Smooth muscle cell (in vitro differentiated cells): ENCODE data around the gene HSF4. TPM values are rescaled to one million over a fixed set of nuclear protein-coding genes. Genes with fewer than 3 reads are reported as not detected.

Experiments used
- DNase-seq: peaks from one replicate; lab custom pipeline; 2025; ENCODE audit not compliant: unreplicated experiment; lab: John Stamatoyannopoulos, UW
- H2AFZ ChIP-seq: fragments of 200-600 bp; sonication (generic); 2 replicates; pipeline ENCODE4 v1.6.0; 2016; ENCODE audit warnings: antibody characterized with exemption, low read depth, mild to moderate bottlenecking
- H3F3A ChIP-seq: fragments of 200-600 bp; sonication (generic); 2 replicates; pipeline ENCODE4 v1.6.0; 2017; ENCODE audit warnings: antibody characterized with exemption, low read depth
- H3K27ac ChIP-seq: fragments of 200-600 bp; sonication (generic); 2 replicates; pipeline ENCODE4 v1.5.1; 2016; ENCODE audit warnings: low read depth, mild to moderate bottlenecking
- H3K27me3 ChIP-seq: fragments of 200-600 bp; sonication (generic); 2 replicates; pipeline ENCODE4 v1.6.1; 2016; ENCODE audit warnings: low read depth, mild to moderate bottlenecking
- H3K36me3 ChIP-seq: fragments of 200-600 bp; sonication (generic); 2 replicates; pipeline ENCODE4 v1.5.1; 2016; ENCODE audit warnings: low read depth
- H3K4me1 ChIP-seq: fragments of 200-600 bp; sonication (generic); 2 replicates; pipeline ENCODE4 v1.5.1; 2016; ENCODE audit warnings: low read depth
- H3K4me2 ChIP-seq: fragments of 200-600 bp; sonication (generic); 2 replicates; pipeline ENCODE4 v1.6.0; 2016; ENCODE audit warnings: mild to moderate bottlenecking
- H3K4me3 ChIP-seq: fragments of 200-600 bp; sonication (generic); 2 replicates; pipeline ENCODE4 v1.5.1; 2016; ENCODE audit warnings: mild to moderate bottlenecking
- H3K79me2 ChIP-seq: fragments of 200-600 bp; sonication (generic); 2 replicates; pipeline ENCODE4 v1.6.0; 2016; ENCODE audit warnings: low read depth, mild to moderate bottlenecking
- H3K9ac ChIP-seq: fragments of 200-600 bp; sonication (generic); 2 replicates; pipeline ENCODE4 v1.6.0; 2016; ENCODE audit warnings: low read depth
- H3K9me3 ChIP-seq: fragments of 200-600 bp; sonication (generic); replicated peaks from 2 replicates; pipeline ENCODE4 v1.5.1; 2016; ENCODE audit warnings: low read depth
- H4K20me1 ChIP-seq: fragments of 200-600 bp; sonication (generic); 2 replicates; pipeline ENCODE4 v1.6.0; 2016; ENCODE audit warnings: low read depth
- WGBS: methylation state at CpG from one replicate; pipeline ENCODE4 v1.1.7; 2016; ENCODE audit warnings: low lambda C conversion rate; 5-methylcytosine and 5-hydroxymethylcytosine counted together
- polyA plus RNA-seq: library from polyadenylated mRNA; unstranded; fragments of >200 nt; fragmentation: Nextera tagmentation; extraction: Ambion mirVana; gene quantifications from 2 replicates; pipeline ENCODE4 v1.2.1, GENCODE V29; 2016
- total RNA-seq: library from RNA; depleted of rRNA; stranded (reverse); fragments of >200 nt; gene quantifications from 2 replicates; pipeline ENCODE4 v1.2.3, GENCODE V29; 2014
- TF ChIP-seq, protein P1 (sequence below): fragments of 200-600 bp; sonication (generic); IDR thresholded peaks from 2 replicates; pipeline ENCODE4 v1.5.1; 2017; ENCODE audit warnings: borderline replicate concordance, mild to moderate bottlenecking, antibody characterized with exemption; ENCODE audit not compliant: insufficient read depth, poor library complexity, severe bottlenecking

The HSF4 gene
- total and polyA plus RNA-seq, 2 experiments from 2014 or later: 2.9 to 6.1 TPM

DNA sequence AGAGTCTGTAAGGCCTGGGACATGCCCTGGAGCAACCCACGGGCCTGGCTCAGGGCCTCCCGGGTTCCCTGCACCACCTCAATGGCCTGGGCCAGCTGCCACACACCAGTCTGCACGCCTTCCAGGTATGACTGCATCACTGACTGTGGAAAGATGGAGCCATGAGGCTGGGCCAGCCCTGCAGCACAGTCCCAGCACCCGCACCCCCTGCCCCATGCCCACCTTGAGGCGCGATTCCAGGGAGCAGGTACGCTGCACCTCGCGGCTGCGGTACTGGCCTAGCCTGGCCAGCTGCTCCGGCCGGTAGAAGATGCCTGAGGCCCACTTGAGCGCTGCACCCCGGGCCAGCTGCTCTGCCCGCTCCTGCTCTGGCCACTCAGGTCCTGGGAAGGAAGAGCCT is 24.3 kb downstream of the HSF4 start:
- Histone ChIP-seq H3K4me3 (no peak overlapping the region), H3F3A (no peaks in the 10 kb centered on the region), H3K9ac (no peak overlapping the region), H3K79me2 (peaks cover 21% of the 10 kb centered on the region), H4K20me1 (peaks cover 22% of the 10 kb centered on the region), H3K9me3 (no peaks in the 10 kb centered on the region), H3K27ac (no peak overlapping the region), H3K4me2 (no peak overlapping the region), H3K27me3 (no peaks in the 10 kb centered on the region), H2AFZ (no peak overlapping the region), H3K36me3 (no peaks in the 10 kb centered on the region), H3K4me1 (peaks cover 26% of the 10 kb centered on the region)
- TF ChIP-seq, protein P1, sequence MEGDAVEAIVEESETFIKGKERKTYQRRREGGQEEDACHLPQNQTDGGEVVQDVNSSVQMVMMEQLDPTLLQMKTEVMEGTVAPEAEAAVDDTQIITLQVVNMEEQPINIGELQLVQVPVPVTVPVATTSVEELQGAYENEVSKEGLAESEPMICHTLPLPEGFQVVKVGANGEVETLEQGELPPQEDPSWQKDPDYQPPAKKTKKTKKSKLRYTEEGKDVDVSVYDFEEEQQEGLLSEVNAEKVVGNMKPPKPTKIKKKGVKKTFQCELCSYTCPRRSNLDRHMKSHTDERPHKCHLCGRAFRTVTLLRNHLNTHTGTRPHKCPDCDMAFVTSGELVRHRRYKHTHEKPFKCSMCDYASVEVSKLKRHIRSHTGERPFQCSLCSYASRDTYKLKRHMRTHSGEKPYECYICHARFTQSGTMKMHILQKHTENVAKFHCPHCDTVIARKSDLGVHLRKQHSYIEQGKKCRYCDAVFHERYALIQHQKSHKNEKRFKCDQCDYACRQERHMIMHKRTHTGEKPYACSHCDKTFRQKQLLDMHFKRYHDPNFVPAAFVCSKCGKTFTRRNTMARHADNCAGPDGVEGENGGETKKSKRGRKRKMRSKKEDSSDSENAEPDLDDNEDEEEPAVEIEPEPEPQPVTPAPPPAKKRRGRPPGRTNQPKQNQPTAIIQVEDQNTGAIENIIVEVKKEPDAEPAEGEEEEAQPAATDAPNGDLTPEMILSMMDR: no peak
- DNase-seq: no peak
- 97% methylated on average over 15 of the region's 15 CpGs for WGBS

DNA sequence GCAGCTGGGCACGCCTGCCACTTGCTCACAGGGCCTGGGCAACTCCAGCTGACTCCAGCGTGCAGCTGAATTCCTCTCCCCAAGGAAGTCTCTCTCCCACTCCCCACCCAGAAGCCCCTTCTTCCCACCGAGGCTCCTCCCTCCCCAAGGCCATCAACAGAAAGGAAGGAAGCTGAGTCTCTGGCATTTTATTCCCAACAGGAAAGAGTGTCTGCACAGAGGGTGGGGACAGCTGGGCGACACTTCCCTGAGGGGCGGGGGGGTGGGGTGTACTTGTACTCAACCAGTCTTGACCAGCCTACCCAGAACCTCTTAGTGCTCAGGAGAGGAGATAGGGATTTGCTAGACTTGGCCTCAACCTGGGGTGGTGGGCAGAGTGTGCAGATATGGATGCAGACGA is 25.5 kb downstream of the HSF4 start, which contains the start of gene EXOC3L1:
Gene EXOC3L1, minus strand, starts transcription at position 96 of the 400 bp plus-strand sequence. CDS start 460 bp downstream, outside the sequence.
- Histone ChIP-seq H2AFZ (no peak within 1 kb of the TSS), H3F3A (no peaks in the 10 kb centered on the region), H3K27ac (no peak within 1 kb of the TSS), H3K4me3 (no peak within 1 kb of the TSS), H3K27me3 (no peaks in the 10 kb centered on the region), H3K4me2 (no peak within 1 kb of the TSS), H3K9ac (no peak within 1 kb of the TSS), H3K36me3 (no peaks in the 10 kb centered on the region), H3K9me3 (no peaks in the 10 kb centered on the region), H3K79me2 (peaks cover 27% of the 10 kb centered on the region), H4K20me1 (peaks cover 19% of the 10 kb centered on the region), H3K4me1 (peaks cover 18% of the 10 kb centered on the region)
- 52% methylated on average over 4 of the region's 6 CpGs for WGBS
- no peak for DNase-seq
- TF ChIP-seq, protein P1: no peak

DNA sequence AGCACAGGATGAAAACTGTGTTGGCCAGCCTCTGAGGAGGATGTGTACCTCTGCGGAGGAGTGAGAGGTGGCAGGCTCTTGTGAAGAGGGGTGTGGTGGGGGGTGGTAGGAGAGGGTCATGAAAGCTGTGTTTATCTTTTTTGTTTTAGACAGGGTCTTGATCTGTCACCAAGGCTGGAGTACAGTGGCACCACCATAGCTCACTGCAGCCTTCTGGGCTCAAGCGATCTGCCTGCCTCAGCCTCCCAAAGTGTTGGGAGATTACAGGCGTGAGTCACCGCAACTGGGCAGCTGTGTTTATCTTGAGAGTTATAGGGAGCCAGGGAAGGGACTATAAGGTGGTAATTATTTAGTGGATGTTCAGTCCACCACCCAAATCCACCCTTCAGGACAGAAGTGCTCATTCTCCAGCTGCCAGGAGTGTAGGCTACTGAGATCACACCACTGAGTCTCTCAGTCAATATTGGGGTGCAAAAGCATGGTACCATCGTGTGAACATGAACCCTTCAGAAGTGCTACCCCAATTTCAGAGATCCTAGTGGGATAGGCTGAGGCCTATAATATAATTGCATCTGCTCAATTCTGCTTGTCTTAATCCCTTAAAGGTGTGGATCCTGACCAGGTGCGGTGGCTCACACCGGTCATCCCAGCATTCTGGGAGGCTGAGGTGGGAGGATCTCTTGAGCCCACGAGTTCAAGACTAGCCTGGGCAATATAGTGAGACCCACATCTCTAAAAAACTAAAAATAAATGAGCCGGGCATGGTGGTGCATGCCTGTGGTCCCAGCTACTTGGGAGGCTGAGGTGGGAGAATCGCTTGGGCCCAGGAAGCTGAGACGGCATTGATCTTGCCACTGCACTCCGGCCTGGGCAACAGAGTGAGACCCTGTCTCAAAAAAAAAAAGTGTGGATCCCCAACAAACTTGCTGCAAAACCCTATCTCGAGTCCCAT is 26.2 kb downstream of the HSF4 start:
- Histone ChIP-seq H3K79me2 (peaks cover 27% of the 10 kb centered on the region), H3K9me3 (no peaks in the 10 kb centered on the region), H3K4me2 (no peak overlapping the region), H3K36me3 (no peaks in the 10 kb centered on the region), H4K20me1 (peaks cover 18% of the 10 kb centered on the region), H3K27ac (no peak overlapping the region), H3K4me3 (no peak overlapping the region), H2AFZ (no peak overlapping the region), H3K9ac (no peak overlapping the region), H3F3A (no peaks in the 10 kb centered on the region), H3K4me1 (peaks cover 18% of the 10 kb centered on the region), H3K27me3 (no peaks in the 10 kb centered on the region)
- TF ChIP-seq, protein P1: no peak
- DNase-seq: no peak
- WGBS: 74% methylated on average over 13 of the region's 13 CpGs
